Colon (tissue), 2 donors: ENCODE measurements around the gene KRT78.

Experiments used
- FAIRE-seq: peaks from 2 replicates; lab custom pipeline; 2012; peaks lifted over from hg19 to GRCh38; lab: Jason Lieb, UNC
- donor health status: control.
- donor health status: control.

The KRT78 gene

GRCh38 chr12:52824741-52825410 lies 23.9 kb downstream of the KRT78 start:
- no peak for FAIRE-seq

- FAIRE-seq = no peak
These were observed 24.9 kb downstream of the KRT78 start for GRCh38 chr12:52823761-52824450.

GRCh38 chr12:52822771-52823510 lies 25.9 kb downstream of the KRT78 start:
- no peak for FAIRE-seq

DNA sequence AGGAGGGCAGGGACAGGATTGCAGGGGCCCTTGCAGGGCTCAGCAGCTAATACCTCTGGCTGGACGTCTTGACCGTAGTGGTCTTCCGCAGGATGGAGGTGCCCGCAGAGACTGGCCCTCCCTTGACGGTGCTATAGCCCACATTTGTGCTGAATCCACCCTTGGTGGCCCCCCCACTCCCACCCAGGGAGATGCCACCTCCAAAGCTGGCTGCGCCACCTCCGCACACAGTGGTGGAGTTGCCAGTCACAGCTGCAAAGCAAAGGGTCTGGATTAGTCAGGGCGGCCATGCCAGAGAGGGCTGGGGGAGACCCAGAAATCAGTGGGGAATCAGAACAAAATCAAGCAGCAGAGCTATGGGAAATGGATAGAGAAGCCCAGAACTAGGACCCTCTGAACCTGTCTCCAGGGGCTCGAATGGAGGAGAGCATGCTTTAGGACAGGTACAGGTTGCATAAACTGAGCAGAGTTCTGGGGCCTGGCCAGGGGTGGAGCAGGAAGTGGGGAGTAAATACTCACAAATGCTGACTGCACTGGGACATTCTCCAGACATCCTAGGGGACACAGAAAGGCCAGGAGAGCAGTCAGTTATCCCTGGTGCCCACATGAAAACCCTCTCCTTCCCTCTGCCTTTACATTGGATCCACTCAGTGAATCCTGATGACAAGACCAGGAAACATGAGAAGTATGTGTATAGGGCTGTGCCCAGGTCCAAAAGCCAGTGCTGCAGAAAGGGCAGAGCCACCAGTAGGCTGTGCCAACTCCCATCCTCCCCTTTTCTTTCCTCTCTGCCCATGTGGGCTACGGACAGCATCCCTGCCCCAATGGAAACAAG lies 26.8 kb downstream of the KRT78 start:
- no peak for FAIRE-seq

DNA sequence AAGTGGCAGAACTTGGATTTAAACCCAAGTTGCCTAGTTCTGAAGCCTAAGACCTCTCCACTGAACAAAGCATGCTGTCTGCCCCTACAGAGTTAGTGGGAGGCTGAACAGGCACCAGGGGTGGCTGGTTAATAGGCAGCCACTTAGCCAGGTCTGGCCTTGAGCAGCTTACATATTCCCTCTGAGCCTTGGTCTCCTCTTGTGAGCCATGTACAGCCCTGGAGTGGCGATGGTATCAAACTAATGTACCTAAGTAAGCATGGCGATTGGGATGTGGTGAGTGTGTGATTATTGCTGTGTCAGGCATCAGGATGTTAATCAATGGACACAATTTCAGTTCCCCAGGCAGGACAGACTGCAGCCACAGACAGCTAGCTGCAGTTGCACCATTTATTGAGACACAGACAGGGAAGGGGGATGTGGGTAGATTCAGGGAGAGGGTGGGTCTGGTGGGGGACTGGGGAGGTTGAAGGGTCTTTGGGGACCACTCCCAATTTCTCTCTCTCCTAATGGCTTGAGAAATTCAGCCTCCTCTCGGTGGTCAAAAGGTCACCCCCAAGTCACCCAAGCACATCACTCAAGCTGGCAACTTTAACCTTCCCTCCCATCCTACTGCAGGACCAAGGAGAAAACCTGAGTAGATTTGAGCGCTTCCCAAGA lies 27.6 kb downstream of the KRT78 start:
- no peak for FAIRE-seq

DNA sequence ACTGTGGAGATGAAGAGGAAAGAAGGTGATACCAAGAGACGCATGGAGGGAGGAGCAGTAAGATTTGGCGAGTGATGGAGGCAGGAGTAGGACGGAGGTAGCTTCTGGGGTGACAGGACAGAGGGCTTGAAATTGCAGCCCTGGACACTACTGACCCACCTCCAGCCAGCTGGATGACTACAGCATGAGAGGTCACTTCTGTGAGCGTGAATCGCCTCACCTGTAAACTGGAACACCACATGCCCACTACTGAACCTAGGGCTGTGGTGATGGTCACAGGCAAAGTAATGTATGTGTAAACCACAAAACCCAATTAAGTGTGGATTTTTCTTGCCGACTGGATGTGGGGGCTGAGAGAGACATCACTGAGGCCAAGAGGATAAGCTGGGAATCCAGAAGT lies 28.3 kb downstream of the KRT78 start:
- FAIRE-seq = no peak

GRCh38 chr12:52819731-52820510 lies 28.9 kb downstream of the KRT78 start:
- FAIRE-seq = no peak

DNA sequence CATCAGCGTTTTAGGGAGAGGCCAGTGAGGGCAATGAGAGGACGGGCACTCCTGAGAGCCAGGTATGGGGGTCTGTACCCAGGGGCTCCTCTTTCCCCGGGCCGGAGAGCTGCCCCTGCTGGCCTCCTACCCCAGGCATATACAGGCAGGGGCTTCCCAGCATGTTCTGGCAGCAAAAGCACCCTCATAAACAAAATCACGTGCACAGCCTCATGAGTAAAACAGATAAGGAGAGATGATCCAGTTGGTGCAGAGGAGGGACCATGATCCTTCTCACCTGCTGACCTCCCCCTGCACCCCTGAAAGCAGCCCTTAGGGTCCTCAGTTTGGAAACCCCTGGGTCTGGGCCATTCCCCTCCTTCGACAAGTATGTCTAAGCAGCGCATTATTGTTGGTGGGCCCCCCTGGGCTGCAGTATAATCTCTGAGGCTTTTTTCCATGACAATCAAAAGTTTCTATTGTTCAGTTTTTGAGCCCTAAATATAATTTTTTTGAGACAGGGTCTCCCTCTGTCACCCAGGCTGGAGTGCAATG lies 29.8 kb downstream of the KRT78 start:
- no peak for FAIRE-seq

DNA sequence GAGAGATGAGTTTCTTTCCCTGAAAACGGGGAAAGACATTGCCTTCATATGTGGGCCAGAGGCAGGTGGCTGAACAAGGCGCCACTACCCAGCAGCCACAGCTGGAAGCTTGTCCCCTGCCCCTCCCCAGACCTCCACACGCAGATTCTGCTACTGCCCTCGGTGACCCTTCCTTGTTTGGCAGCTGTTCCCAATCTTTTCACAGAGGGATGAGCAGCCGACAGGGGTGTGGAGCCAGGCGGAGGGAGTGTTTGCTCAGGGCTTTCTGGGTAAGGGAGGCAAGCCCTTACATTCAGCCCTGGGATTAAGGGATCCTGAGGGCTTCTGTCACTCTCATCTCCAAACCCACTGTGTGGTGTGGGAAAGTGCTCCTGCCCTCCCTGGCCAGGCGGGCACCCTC lies 30.4 kb downstream of the KRT78 start:
- FAIRE-seq = no peak

GRCh38 chr12:52817699-52818238 lies 31.0 kb downstream of the KRT78 start:
- FAIRE-seq = no peak

- FAIRE-seq = no peak
These were observed 31.6 kb downstream of the KRT78 start for GRCh38 chr12:52817003-52817698.

- FAIRE-seq = no peak
These were observed 32.9 kb downstream of the KRT78 start for GRCh38 chr12:52815676-52816588.

DNA sequence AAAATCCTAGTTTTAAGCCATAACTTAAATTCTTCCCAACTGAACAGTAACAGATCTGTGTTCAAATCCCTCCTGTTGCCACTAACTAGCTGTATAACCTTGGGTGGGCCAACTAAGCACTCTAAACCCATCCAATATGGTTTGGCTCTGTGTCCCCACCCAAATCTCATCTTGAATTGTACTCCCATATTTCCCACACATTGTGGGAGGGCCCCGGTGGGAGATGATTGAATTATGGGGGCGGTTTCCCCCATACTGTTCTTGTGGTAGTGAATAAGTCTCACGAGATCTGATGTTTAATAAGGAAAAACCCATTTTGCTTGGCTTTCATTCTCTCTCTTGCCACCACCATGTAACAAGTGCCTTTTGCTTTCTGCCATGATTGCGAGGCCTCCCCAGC lies 33.6 kb downstream of the KRT78 start:
- no peak for FAIRE-seq

- FAIRE-seq = no peak
These were observed 34.1 kb downstream of the KRT78 start for GRCh38 chr12:52814710-52815155.

GRCh38 chr12:52813885-52814709 lies 34.7 kb downstream of the KRT78 start, which contains the start of gene KRT4:
TSS of gene KRT4 (minus strand) at chr12:52814116. CDS start at chr12:52814058, 58 bp downstream.
- FAIRE-seq = no peak

GRCh38 chr12:52813203-52813819 lies 35.5 kb downstream of the KRT78 start:
- FAIRE-seq = no peak

DNA sequence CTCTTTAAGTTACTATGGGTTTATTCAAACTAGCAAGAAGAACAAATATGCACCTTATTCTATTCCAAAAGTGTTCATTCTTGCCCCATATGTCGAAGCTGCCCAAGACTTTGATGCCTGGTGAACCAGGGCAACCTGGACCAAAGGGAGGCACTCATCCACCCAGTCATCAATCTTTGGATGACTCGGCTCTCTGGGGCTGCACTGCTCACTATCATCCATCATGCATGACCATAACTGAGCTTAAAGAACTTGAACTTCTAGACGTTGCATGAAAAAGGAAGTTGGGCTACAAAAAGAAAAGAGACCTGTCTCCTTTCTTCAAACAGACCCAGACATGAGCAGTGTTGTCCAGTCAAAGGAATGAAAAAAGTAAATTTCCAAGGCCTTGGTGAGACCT lies 36.0 kb downstream of the KRT78 start:
- FAIRE-seq = no peak
